ENCODE results near the gene C11orf52.
"Not testable (repeated sequence)": the region's sequence is repeated elsewhere in the genome, so short reads cannot be mapped to it uniquely, and the experiment has no call there.

Gene C11orf52

DNA sequence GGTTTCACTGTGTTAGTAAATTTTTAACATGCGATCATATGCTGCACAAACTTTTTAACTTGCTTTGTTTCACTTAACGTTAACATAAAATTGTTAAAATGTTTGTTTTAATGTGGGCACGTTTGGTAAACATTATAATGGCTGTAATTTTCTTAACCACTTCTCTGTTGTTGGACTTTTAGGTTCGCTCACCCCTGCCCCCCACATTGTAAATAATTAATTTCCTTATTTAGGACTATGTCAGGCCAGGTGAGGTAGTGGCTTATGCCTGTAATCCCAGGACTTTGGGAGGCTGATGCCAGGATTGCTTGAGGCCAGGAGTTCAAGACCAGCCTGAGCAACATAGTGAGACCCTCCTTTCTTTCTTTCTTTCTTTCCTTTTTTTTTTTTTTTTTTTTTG lies 11.8 kb downstream of the C11orf52 start:
- H3K4me3 ChIP-seq (replicated peaks; ENCODE audit: insufficient read depth, low read length) = no peak overlapping the region
- TF ChIP-seq, protein P1, sequence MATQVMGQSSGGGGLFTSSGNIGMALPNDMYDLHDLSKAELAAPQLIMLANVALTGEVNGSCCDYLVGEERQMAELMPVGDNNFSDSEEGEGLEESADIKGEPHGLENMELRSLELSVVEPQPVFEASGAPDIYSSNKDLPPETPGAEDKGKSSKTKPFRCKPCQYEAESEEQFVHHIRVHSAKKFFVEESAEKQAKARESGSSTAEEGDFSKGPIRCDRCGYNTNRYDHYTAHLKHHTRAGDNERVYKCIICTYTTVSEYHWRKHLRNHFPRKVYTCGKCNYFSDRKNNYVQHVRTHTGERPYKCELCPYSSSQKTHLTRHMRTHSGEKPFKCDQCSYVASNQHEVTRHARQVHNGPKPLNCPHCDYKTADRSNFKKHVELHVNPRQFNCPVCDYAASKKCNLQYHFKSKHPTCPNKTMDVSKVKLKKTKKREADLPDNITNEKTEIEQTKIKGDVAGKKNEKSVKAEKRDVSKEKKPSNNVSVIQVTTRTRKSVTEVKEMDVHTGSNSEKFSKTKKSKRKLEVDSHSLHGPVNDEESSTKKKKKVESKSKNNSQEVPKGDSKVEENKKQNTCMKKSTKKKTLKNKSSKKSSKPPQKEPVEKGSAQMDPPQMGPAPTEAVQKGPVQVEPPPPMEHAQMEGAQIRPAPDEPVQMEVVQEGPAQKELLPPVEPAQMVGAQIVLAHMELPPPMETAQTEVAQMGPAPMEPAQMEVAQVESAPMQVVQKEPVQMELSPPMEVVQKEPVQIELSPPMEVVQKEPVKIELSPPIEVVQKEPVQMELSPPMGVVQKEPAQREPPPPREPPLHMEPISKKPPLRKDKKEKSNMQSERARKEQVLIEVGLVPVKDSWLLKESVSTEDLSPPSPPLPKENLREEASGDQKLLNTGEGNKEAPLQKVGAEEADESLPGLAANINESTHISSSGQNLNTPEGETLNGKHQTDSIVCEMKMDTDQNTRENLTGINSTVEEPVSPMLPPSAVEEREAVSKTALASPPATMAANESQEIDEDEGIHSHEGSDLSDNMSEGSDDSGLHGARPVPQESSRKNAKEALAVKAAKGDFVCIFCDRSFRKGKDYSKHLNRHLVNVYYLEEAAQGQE (IDR thresholded peaks at IDR 0.05; ENCODE audit: insufficient replicate concordance, low read depth) = no peak
- TF ChIP-seq, protein P2, sequence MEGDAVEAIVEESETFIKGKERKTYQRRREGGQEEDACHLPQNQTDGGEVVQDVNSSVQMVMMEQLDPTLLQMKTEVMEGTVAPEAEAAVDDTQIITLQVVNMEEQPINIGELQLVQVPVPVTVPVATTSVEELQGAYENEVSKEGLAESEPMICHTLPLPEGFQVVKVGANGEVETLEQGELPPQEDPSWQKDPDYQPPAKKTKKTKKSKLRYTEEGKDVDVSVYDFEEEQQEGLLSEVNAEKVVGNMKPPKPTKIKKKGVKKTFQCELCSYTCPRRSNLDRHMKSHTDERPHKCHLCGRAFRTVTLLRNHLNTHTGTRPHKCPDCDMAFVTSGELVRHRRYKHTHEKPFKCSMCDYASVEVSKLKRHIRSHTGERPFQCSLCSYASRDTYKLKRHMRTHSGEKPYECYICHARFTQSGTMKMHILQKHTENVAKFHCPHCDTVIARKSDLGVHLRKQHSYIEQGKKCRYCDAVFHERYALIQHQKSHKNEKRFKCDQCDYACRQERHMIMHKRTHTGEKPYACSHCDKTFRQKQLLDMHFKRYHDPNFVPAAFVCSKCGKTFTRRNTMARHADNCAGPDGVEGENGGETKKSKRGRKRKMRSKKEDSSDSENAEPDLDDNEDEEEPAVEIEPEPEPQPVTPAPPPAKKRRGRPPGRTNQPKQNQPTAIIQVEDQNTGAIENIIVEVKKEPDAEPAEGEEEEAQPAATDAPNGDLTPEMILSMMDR (IDR thresholded peaks at IDR 0.05; ENCODE audit: insufficient read depth, low read length) = no peak
- no peak for TF ChIP-seq GABPA (IDR thresholded peaks at IDR 0.05; ENCODE audit: low read depth)
- TF ChIP-seq POLR2AphosphoS5 (IDR thresholded peaks at IDR 0.05; ENCODE audit: low read depth) = no peak
- TF ChIP-seq SPI1 (IDR thresholded peaks at IDR 0.05; ENCODE audit: borderline replicate concordance, low read depth) = no peak
- H3K27me3 ChIP-seq (ENCODE audit: insufficient read depth, poor library complexity, severe bottlenecking) = no peaks in the 10 kb centered on the region
- H3K27ac ChIP-seq (replicated peaks) = no peak overlapping the region
- DNase-seq (ENCODE audit: low read depth in 1 of 2, low spot score in 1 of 2) = no peak

DNA sequence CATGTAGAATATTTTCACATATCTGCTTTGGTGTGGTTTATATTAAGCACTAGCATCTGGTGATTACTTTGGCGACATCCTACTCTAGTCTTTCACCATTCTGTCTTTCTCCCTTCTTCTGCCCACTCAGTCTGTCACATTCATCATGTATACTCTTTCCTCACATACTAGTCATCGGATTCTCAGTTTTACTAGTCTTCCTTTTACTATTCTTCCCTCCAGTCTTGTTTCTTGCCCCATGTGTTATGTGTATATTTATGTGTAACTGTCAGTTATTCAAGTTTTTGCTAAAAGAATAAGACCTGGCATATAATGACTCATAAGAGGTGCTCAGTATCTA lies 13.9 kb downstream of the C11orf52 start:
- no peak for DNase-seq (ENCODE audit: low read depth in 1 of 2, low spot score in 1 of 2)
- no peaks in the 10 kb centered on the region for H3K27me3 ChIP-seq (ENCODE audit: insufficient read depth, poor library complexity, severe bottlenecking)
- TF ChIP-seq SPI1 (IDR thresholded peaks at IDR 0.05; ENCODE audit: borderline replicate concordance, low read depth) (no peak), POLR2AphosphoS5 (IDR thresholded peaks at IDR 0.05; ENCODE audit: low read depth) (no peak), GABPA (IDR thresholded peaks at IDR 0.05; ENCODE audit: low read depth) (no peak)
- TF ChIP-seq, protein P2 (IDR thresholded peaks at IDR 0.05; ENCODE audit: insufficient read depth, low read length) = no peak
- TF ChIP-seq, protein P1 (IDR thresholded peaks at IDR 0.05; ENCODE audit: insufficient replicate concordance, low read depth) = no peak
- H3K27ac ChIP-seq (replicated peaks) = no peak overlapping the region
- H3K4me3 ChIP-seq (replicated peaks; ENCODE audit: insufficient read depth, low read length) = no peak overlapping the region

DNA sequence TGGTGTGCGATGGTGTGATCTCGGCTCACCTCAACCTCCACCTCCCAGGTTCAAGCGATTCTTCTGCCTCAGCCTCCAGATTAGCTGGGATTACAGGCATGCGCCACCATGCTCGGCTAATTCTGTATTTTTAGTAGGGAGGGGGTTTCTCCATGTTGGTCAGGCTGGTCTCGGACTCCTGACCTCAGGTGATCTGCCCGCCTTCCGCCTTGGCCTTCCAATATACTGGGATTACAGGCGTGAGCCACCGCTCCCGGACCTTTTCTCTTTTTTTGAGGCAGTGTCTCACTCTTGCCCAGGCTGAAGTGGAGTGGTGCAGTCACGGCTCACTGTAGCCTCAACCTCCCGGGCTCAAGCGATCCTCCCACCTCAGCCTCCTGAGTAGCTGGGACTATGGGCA lies 14.5 kb downstream of the C11orf52 start:
- not testable (repeated sequence) for H3K4me3 ChIP-seq (replicated peaks; ENCODE audit: insufficient read depth, low read length); DNase-seq (ENCODE audit: low read depth in 1 of 2, low spot score in 1 of 2); H3K27me3 ChIP-seq (ENCODE audit: insufficient read depth, poor library complexity, severe bottlenecking); H3K27ac ChIP-seq (replicated peaks)

DNA sequence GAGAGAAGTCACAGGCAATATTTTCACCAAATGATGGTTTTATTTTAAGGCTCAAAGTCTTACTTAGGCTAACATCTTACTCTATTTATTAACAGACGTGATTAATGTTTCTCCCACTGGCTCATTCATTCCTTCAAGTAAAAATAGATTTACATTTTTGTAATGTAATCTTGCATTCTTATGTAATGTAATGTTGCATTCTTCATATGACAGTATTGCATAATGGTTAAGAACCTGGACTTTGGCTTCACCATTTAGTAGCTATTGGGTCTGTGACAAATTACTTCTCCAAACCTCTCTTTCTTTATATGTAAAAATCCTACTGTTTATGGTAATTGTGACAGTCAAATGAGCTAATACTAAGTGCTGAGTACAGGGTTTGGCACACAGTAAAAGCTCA lies 15.2 kb downstream of the C11orf52 start:
- H3K27ac ChIP-seq (replicated peaks) = no peak overlapping the region
- TF ChIP-seq GABPA (IDR thresholded peaks at IDR 0.05; ENCODE audit: low read depth) (no peak), POLR2AphosphoS5 (IDR thresholded peaks at IDR 0.05; ENCODE audit: low read depth) (no peak), SPI1 (IDR thresholded peaks at IDR 0.05; ENCODE audit: borderline replicate concordance, low read depth) (no peak)
- TF ChIP-seq, protein P1 (IDR thresholded peaks at IDR 0.05; ENCODE audit: insufficient replicate concordance, low read depth) = no peak
- TF ChIP-seq, protein P2 (IDR thresholded peaks at IDR 0.05; ENCODE audit: insufficient read depth, low read length) = no peak
- H3K27me3 ChIP-seq (ENCODE audit: insufficient read depth, poor library complexity, severe bottlenecking) = no peaks in the 10 kb centered on the region
- DNase-seq (ENCODE audit: low read depth in 1 of 2, low spot score in 1 of 2) = no peak
- no peak overlapping the region for H3K4me3 ChIP-seq (replicated peaks; ENCODE audit: insufficient read depth, low read length)

Measured in HL-60 (cell line).